Muscle layer of colon (tissue), 2 donors: Measurements from ENCODE around the gene SUMO2.
"Not testable (repeated sequence)": the region's sequence is repeated elsewhere in the genome, so short reads cannot be mapped to it uniquely, and the experiment has no call there.

ENCODE experiments used
- H3K27ac ChIP-seq: one replicate; pipeline ENCODE4 v1.7.0; 2013; ENCODE audit warnings: low read depth, mild to moderate bottlenecking, low read length, moderate library complexity
- H3K27me3 ChIP-seq, 2 donors: one replicate each; pipeline ENCODE4 v1.7.0; 2013; ENCODE audit warnings: low read length in 2 of 2, mild to moderate bottlenecking in 2 of 2; ENCODE audit not compliant: insufficient read depth in 2 of 2, control insufficient read depth in 1 of 2
- H3K36me3 ChIP-seq: one replicate; pipeline ENCODE4 v1.7.0; 2013; ENCODE audit warnings: mild to moderate bottlenecking, low read length; ENCODE audit not compliant: insufficient read depth
- H3K4me1 ChIP-seq: one replicate; pipeline ENCODE4 v1.7.0; 2013; ENCODE audit warnings: mild to moderate bottlenecking, low read length; ENCODE audit not compliant: insufficient read depth
- H3K4me3 ChIP-seq, 2 donors: one replicate each; pipeline ENCODE4 v1.7.0; 2013; ENCODE audit warnings: low read length in 2 of 2, low read depth in 1 of 2, mild to moderate bottlenecking in 1 of 2, moderate library complexity in 1 of 2
- H3K9ac ChIP-seq: one replicate; pipeline ENCODE4 v1.7.0; 2013; ENCODE audit warnings: low read length
- H3K9me3 ChIP-seq: one replicate; pipeline ENCODE4 v1.7.0; 2013; ENCODE audit warnings: mild to moderate bottlenecking, low read length
- donor health status: abdominal sarcoma.
- donor health status: Adenocarcinoma of cecum.

Gene SUMO2

DNA sequence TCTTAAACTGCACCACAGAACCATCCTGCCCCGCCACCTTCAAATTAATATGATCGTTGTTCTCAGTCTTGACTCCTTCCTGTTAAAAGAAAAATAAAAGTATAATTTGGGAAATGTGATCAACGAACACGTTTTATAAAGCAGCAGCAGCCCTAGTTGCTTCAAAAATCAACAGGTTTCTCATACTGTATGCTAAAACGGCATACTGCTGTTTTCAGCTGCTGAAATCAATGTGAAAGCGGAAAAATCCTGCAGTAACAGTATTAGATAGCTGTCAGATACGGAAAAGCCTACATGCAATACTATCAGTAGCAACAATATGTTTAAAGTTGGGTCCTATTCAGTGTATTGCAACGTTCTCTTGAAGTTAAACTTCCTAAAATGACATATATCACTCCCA, 1.6 kb downstream of the SUMO2 start:
- Histone ChIP-seq H3K27ac (peak overlapping the region; percentile 95), H3K36me3 (peaks cover 18% of the 10 kb centered on the region), H3K9ac (peak overlapping the region; percentile 63), H3K9me3 (no peaks in the 10 kb centered on the region), H3K4me3 (peak overlapping the region; percentile 76 to 98), H3K4me1 (peaks cover 14% of the 10 kb centered on the region), H3K27me3 (no peaks in the 10 kb centered on the region)

DNA sequence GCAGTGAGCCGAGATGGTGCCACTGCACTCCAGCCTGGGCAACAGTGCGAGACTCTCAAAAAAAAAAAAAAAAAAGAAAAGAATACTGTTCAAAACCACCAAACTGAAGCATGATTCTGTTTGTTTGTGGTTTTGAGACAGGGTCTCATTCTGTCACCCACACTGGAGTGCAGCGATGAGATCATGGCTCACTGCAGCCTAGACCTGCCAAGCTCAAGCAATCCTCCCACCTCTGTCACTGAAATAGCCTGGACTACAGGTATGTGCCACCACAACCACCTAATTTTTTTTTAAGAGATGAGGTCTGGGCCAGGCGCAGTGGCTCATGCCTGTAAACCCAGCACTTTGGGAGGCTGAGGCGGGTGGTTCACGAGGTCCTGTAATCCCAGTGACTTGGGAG, 4.3 kb downstream of the SUMO2 start:
- H3K4me3 ChIP-seq = no peak overlapping the region
- no peak overlapping the region for H3K27ac ChIP-seq
- peaks cover 10% of the 10 kb centered on the region for H3K4me1 ChIP-seq
- H3K36me3 ChIP-seq = peaks cover 30% of the 10 kb centered on the region
- no peaks in the 10 kb centered on the region for H3K9me3 ChIP-seq
- H3K27me3 ChIP-seq = no peaks in the 10 kb centered on the region
- H3K9ac ChIP-seq = no peak overlapping the region

DNA sequence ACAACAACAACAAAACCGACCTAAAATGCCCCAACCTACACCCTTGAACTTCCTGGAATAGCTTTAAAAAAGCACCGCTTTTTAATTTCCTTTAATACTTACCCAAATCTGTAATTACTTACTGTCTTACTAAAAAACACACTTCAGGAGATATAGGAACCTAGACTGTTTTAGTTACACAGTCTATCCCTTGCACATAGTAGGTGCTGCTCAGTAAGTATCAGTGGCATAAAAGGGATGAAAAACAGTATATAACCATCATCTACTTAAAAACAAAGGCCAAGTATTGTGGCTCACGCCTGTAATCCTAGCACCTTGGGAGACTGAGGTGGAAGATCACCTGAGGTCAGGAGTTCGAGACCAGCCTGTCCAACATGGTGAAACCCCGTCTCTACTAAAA, 6.1 kb downstream of the SUMO2 start:
- Histone ChIP-seq H3K9ac (no peak overlapping the region), H3K36me3 (peaks cover 45% of the 10 kb centered on the region), H3K27me3 (no peaks in the 10 kb centered on the region), H3K9me3 (no peaks in the 10 kb centered on the region), H3K4me1 (peaks cover 12% of the 10 kb centered on the region), H3K27ac (no peak overlapping the region), H3K4me3 (no peak overlapping the region)

DNA sequence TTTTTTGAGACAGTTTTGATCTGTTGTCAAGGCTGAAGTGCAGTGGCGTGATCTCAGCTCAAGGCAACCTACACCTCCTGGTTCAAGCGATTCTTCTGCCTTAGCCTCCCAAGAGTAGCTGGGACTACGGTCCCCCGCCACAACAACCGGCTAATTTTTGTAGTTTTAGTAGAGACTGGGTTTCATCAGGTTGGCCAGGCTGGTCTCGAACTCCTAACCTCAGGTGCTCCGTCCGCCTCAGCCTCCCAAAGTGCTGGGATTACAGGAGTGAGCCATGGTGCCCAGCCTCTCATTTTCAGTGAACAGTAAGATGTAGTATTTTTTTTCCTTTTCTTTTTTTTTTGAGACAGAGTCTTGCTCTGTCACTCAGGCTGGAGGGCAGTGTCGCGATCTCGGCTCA, 7.8 kb downstream of the SUMO2 start:
- Histone ChIP-seq H3K9ac (no peak overlapping the region), H3K36me3 (peaks cover 45% of the 10 kb centered on the region), H3K4me3 (no peak overlapping the region), H3K27ac (no peak overlapping the region), H3K4me1 (peaks cover 8% of the 10 kb centered on the region), H3K9me3 (no peaks in the 10 kb centered on the region), H3K27me3 (no peaks in the 10 kb centered on the region)

DNA sequence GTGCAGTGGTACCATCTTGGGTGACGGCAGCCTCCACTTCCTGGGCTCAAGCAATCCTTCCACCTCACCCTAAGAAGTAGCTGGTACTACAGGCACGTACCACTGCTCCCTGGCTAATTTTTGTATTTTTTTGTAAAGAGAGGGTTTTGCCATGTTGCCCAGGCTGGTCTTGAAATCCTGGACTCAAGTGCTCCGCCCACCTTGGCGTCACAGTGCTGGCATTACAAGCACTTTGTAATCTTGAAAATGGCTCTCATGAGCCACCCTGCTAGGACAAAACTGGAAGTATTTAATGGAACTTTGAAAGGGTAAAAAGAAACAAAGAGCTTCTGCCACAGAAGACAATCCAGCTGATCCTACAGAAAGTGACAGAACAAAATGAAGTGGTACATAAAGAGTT, 9.2 kb downstream of the SUMO2 start:
- Histone ChIP-seq H3K27me3 (no peaks in the 10 kb centered on the region), H3K27ac (no peak overlapping the region), H3K9me3 (no peaks in the 10 kb centered on the region), H3K9ac (no peak overlapping the region), H3K36me3 (peaks cover 37% of the 10 kb centered on the region), H3K4me1 (peaks cover 3% of the 10 kb centered on the region), H3K4me3 (no peak overlapping the region)

DNA sequence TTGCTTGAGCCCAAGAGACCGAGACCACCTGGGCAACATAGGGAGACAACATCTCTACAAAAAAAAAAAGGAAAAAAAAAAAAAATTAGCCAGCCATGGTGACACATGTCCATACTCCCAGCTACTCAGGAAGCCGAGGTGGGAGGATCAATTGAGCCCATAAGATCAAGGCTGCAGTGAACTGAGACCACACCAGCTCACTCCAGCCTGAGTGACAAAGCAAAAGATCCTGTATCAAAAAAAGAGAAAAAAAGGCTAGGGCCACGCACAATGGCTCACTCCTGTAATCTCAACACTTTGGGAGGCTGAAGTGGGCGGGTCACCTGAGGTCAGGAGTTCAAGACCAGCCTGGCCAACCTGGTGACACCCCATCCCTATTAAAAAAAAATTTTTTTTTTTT, 13.8 kb downstream of the SUMO2 start:
- Histone ChIP-seq H3K27me3 (no peaks in the 10 kb centered on the region), H3K27ac (no peak overlapping the region), H3K4me1 (peaks cover 3% of the 10 kb centered on the region), H3K4me3 (no peak overlapping the region), H3K9ac (no peak overlapping the region), H3K9me3 (no peaks in the 10 kb centered on the region), H3K36me3 (peaks cover 20% of the 10 kb centered on the region)

DNA sequence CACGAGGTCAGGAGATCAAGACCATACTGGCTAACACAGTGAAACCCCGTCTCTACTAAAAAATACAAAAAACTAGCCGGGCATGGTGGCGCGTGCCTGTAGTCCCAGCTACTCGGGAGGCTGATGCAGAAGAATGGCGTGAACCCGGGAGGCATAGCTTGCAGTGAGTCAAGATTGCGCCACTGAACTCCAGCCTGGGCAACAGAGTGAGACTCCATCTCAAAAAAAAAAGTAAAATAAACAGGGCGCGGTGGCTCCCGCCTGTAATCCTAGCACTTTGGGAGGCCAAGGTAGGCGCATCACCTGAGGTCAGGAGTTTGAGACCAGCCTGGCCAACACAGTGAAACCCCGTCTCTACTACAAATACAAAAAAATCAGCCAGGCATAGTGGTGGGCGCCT, 18.2 kb downstream of the SUMO2 start:
- not testable (repeated sequence) for H3K9ac ChIP-seq, H3K4me1 ChIP-seq, H3K36me3 ChIP-seq, H3K27me3 ChIP-seq, H3K4me3 ChIP-seq, H3K27ac ChIP-seq, H3K9me3 ChIP-seq

DNA sequence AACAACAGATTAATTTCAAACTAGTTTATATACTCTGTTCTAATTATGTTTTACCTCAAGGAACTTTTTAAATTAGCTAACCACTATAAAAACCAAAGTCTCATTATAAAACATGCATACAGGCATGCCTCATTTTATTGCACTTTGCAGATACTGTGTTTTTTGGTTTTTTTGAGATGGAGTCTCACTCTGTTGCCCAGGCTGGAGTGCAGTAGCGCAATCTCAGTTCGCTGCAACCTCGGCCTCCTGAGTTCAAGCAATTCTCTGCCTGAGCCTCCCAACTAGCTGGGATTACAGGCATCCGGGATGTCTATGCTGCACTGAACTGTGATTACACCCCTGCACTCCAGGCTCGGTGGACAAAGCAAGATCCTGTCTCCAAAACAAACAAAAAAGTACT, 19.7 kb downstream of the SUMO2 start:
- Histone ChIP-seq H3K9me3 (no peaks in the 10 kb centered on the region), H3K4me1 (no peaks in the 10 kb centered on the region), H3K27ac (no peak overlapping the region), H3K9ac (no peak overlapping the region), H3K27me3 (no peaks in the 10 kb centered on the region), H3K36me3 (peaks cover 4% of the 10 kb centered on the region), H3K4me3 (no peak overlapping the region)

DNA sequence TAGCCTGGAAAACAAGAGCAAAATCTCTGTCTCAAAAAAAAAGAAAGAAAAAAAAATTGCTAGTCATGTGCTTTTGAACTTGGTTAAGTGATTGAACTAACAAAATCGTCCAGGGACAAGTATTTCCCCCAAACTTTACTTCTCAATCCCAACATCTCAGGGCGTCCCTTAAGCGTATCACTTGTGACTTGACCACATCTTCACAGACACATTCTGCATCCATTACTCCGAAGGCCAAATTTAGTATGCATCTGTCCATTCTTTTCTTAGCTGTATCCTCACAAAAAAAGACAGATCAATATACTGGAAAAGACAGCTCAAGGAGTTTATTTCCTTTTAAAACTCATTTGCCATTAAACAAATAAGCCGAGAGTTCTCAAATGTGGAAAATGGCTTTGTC, 22.5 kb downstream of the SUMO2 start:
- Histone ChIP-seq H3K27me3 (no peaks in the 10 kb centered on the region), H3K9ac (no peak overlapping the region), H3K4me1 (no peaks in the 10 kb centered on the region), H3K36me3 (peaks cover 4% of the 10 kb centered on the region), H3K27ac (no peak overlapping the region), H3K9me3 (no peaks in the 10 kb centered on the region), H3K4me3 (no peak overlapping the region)

DNA sequence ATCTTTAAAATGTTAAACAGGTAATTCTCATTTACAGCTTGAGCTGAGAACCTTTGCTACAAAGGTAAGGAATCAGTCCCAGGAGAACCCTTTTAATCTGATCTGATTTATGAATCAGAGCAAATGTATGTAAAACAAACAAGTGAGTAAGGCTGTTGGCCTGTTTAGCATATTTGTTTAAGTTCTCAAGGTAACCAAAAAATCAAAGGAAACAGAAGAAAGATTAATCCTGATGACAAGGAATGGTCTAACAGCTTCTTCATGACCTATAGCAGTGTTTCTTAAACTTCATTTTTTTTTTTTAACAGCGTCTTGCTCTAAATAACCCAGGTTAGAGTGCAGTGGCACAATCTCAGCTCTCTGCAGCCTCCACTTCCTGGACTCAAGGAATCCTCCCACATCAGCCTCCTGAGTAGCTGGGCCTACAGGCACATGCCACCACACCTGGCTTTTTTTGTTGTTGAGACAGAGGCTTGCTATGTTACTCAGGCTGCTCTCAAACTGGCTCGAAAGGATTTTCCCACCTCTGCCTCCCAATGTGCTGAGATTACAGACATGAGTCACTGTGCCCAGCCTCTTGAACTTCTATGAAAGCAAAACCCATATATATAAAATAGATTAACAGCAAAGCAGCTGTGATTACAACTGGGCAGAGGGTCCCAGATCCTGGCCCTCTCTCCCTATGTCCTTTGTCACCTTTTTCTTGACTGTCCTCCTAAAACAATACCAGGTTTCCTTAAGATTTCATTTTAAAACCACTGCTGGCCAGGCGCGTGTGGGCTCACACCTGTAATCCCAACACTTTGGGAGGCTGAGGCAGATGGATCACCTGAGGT, 23.3 kb downstream of the SUMO2 start:
- H3K9ac ChIP-seq = no peak overlapping the region
- H3K4me1 ChIP-seq = peaks cover 5% of the 10 kb centered on the region
- no peaks in the 10 kb centered on the region for H3K27me3 ChIP-seq
- no peaks in the 10 kb centered on the region for H3K9me3 ChIP-seq
- H3K27ac ChIP-seq = no peak overlapping the region
- H3K36me3 ChIP-seq = peaks cover 4% of the 10 kb centered on the region
- no peak overlapping the region for H3K4me3 ChIP-seq

DNA sequence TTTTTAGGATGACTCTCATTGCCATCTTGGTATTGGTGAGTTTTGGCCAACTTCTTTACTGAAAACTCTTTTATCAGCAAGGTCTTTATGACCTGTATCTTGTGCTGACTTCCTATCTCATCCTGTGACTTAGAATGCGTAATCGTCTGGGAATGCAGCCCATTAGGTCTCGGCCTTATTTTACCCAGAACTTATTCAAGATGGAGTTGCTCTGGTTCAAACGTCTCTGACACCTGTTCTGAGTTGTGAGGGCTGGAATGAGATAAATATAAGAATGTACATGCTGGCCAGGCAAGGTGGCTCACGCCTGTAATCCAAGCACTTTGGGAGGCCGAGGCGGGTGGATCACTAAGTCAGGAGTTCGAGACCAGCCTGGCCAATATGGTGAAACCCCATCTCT, 24.3 kb downstream of the SUMO2 start:
- H3K27ac ChIP-seq, H3K36me3 ChIP-seq, H3K27me3 ChIP-seq, H3K4me3 ChIP-seq, H3K9ac ChIP-seq, H3K4me1 ChIP-seq, H3K9me3 ChIP-seq: not testable (repeated sequence)

DNA sequence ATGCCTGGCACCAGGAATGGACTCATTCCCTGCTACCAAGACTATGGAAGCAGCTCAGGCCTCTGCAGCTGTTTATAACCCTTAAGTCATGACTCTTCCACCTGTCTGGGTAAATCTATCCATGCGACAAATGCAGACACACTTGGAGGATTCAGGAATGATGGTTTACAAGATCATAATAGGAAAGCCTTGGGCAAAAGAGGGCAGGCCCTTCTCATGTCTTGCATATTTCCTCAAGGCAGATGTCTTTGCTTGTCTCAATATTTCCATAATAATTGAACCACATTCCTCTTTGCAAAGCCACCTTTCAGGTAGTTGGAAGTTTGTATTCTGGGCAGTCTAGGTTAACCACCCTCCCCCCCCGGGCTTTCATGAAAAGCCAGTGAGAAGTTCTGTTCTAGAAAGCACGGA, 27.6 kb downstream of the SUMO2 start:
- Histone ChIP-seq H3K9me3 (no peaks in the 10 kb centered on the region), H3K4me1 (peaks cover 18% of the 10 kb centered on the region), H3K9ac (no peak overlapping the region), H3K27me3 (no peaks in the 10 kb centered on the region), H3K27ac (no peak overlapping the region), H3K4me3 (peak overlapping the region in 1 of 2 donors; percentile 76), H3K36me3 (no peaks in the 10 kb centered on the region)
